GM18498 (cell line): Measurements from ENCODE around the gene CDKN2D.
"Not testable (repeated sequence)": the region's sequence is repeated elsewhere in the genome, so short reads cannot be mapped to it uniquely, and the experiment has no call there.

Experiments
- ATAC-seq: cut with Tn5 transposase; IDR thresholded peaks from one replicate; pipeline ENCODE4 v1.9.1; 2021; ENCODE audit warnings: mild to moderate bottlenecking, moderate library complexity; ENCODE audit not compliant: unreplicated experiment

Gene CDKN2D

GRCh38 chr19:10552510-10553053 is 16.2 kb downstream of the CDKN2D start:
- no peak for ATAC-seq

- ATAC-seq = no peak
Measured at GRCh38 chr19:10551698-10552301, 17.0 kb downstream of the CDKN2D start.

- not testable (repeated sequence) for ATAC-seq
Measured at GRCh38 chr19:10551006-10551405, 17.8 kb downstream of the CDKN2D start.

GRCh38 chr19:10550336-10550735 is 18.4 kb downstream of the CDKN2D start:
- no peak for ATAC-seq

GRCh38 chr19:10549733-10550132 is 19.0 kb downstream of the CDKN2D start:
- no peak for ATAC-seq

GRCh38 chr19:10548746-10549276 is 20.0 kb downstream of the CDKN2D start:
- ATAC-seq = no peak

GRCh38 chr19:10546817-10547216 is 22.0 kb downstream of the CDKN2D start:
- ATAC-seq = no peak

GRCh38 chr19:10544753-10545251 is 24.0 kb downstream of the CDKN2D start:
- ATAC-seq = no peak

- peak; percentile 13 for ATAC-seq
Measured at GRCh38 chr19:10544242-10544752, 24.5 kb downstream of the CDKN2D start.

GRCh38 chr19:10543420-10544241 is 25.1 kb downstream of the CDKN2D start, which contains the start of gene ATG4D:
Gene ATG4D (plus strand): TSS chr19:10543904. CDS start chr19:10544091, 187 bp downstream.
- ATAC-seq = peak; percentile 73

GRCh38 chr19:10543059-10543419 is 25.7 kb downstream of the CDKN2D start:
- no peak for ATAC-seq

GRCh38 chr19:10539016-10539415 is 29.8 kb downstream of the CDKN2D start:
- ATAC-seq = not testable (repeated sequence)

- ATAC-seq = no peak
Measured at GRCh38 chr19:10538204-10538983, 30.4 kb downstream of the CDKN2D start.

GRCh38 chr19:10537668-10538067 is 31.1 kb downstream of the CDKN2D start:
- ATAC-seq = no peak

GRCh38 chr19:10535613-10536012 is 33.2 kb downstream of the CDKN2D start:
- ATAC-seq = no peak

GRCh38 chr19:10533646-10534386 is 35.0 kb downstream of the CDKN2D start:
- ATAC-seq = no peak

GRCh38 chr19:10532457-10532856 is 36.3 kb downstream of the CDKN2D start:
- ATAC-seq = no peak

- ATAC-seq = not testable (repeated sequence)
Measured at GRCh38 chr19:10526887-10527286, 41.9 kb downstream of the CDKN2D start.

GRCh38 chr19:10525636-10526035 is 43.1 kb downstream of the CDKN2D start:
- ATAC-seq = no peak

GRCh38 chr19:10523135-10523636 is 45.6 kb downstream of the CDKN2D start:
- ATAC-seq = no peak
